SU-DHL-6 (cell line): Measurements from ENCODE around the gene COL20A1.

ENCODE experiments used
- H2AFZ ChIP-seq: fragments of 200-600 bp; sonication (generic); 2 replicates; pipeline ENCODE4 v1.6.1; 2014; ENCODE audit warnings: low read depth, mild to moderate bottlenecking, moderate library complexity, mixed read lengths, antibody characterized with exemption, low read length; ENCODE audit not compliant: severe bottlenecking
- H3F3A ChIP-seq: fragments of 200-600 bp; shearing (Covaris generic); 2 replicates; pipeline ENCODE4 v1.6.0; 2016; ENCODE audit warnings: antibody characterized with exemption, mild to moderate bottlenecking; ENCODE audit not compliant: insufficient read depth
- H3K27ac ChIP-seq: fragments of 200-600 bp; sonication (generic); 2 replicates; pipeline ENCODE4 v1.5.1; 2016; ENCODE audit warnings: low read depth, mild to moderate bottlenecking, low read length, moderate library complexity, mixed read lengths
- H3K27me3 ChIP-seq: fragments of 200-600 bp; sonication (generic), shearing (Covaris generic); 2 replicates; pipeline ENCODE4 v1.6.0; 2014; ENCODE audit warnings: mild to moderate bottlenecking, low read length
- H3K36me3 ChIP-seq: fragments of 200-600 bp; sonication (generic); 2 replicates; pipeline ENCODE4 v1.6.1; 2014; ENCODE audit warnings: mild to moderate bottlenecking, low read length, mixed read lengths
- H3K4me2 ChIP-seq: fragments of 300-600, 200-600 bp; shearing (Covaris generic), sonication (generic); 2 replicates; pipeline ENCODE4 v1.6.0; 2014; ENCODE audit warnings: low read length, low read depth, mild to moderate bottlenecking; ENCODE audit not compliant: poor library complexity, severe bottlenecking
- H3K4me3 ChIP-seq: fragments of 200-600 bp; sonication (generic); 2 replicates; pipeline ENCODE4 v1.5.1; 2014; ENCODE audit warnings: antibody characterized with exemption, low read length, mild to moderate bottlenecking, mixed read lengths; ENCODE audit not compliant: insufficient read depth, poor library complexity, severe bottlenecking
- H3K79me2 ChIP-seq: fragments of 200-600 bp; sonication (generic); 2 replicates; pipeline ENCODE4 v1.6.1; 2014; ENCODE audit warnings: mild to moderate bottlenecking, low read length, moderate library complexity; ENCODE audit not compliant: insufficient read depth
- H3K9ac ChIP-seq: fragments of 200-600 bp; sonication (generic); 2 replicates; pipeline ENCODE4 v1.7.0; 2014; ENCODE audit warnings: mild to moderate bottlenecking, low read length
- H3K9me2 ChIP-seq: fragments of 200-600 bp; sonication (generic); replicated peaks from 2 replicates; pipeline ENCODE4 v1.6.1; 2014; ENCODE audit warnings: low read length; ENCODE audit not compliant: insufficient read depth
- H3K9me3 ChIP-seq: fragments of 200-600 bp; sonication (generic); 2 replicates; pipeline ENCODE4 v1.6.1; 2014; ENCODE audit warnings: low read length, mixed read lengths; ENCODE audit not compliant: insufficient read depth
- H4K20me1 ChIP-seq: fragments of 200-600 bp; sonication (generic); 2 replicates; pipeline ENCODE4 v1.6.1; 2014; ENCODE audit warnings: low read depth, mild to moderate bottlenecking, antibody characterized with exemption, low read length, moderate library complexity, mixed read lengths
- CTCF ChIP-seq: fragments of 200-600 bp; sonication (generic); IDR thresholded peaks from one replicate; pipeline ENCODE4 v1.5.1; 2017; ENCODE audit warnings: antibody characterized with exemption, mild to moderate bottlenecking, low read length, moderate library complexity; ENCODE audit not compliant: insufficient read depth, poor library complexity, severe bottlenecking
- EZH2phosphoT487 ChIP-seq: fragments of 200-600 bp; sonication (generic), shearing (Covaris generic); conservative IDR thresholded peaks from 2 replicates; pipeline ENCODE4 v1.6.1; 2018; ENCODE audit warnings: mild to moderate bottlenecking, antibody characterized with exemption, low read length, moderate library complexity, mixed read lengths

The COL20A1 gene

DNA sequence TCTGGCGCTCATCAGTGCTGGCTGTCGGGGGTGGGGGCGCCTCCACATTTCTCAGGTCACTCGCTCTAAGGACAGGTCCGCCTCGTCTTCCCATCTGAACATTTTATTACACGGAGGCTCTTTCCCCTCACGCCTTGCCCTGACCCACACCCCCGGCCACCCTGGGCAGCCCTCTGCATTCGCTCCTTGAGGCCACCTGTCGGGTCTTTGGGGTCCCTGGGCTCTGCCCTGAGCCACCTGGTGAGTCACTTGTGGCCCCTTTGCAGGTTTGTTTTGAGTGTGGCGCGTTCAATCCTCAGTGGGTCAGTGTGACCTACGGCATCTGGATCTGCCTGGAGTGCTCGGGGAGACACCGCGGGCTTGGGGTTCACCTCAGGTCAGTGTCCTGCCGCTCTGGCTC lies 17.2 kb upstream of the COL20A1 start:
- no peak overlapping the region for H3K9ac ChIP-seq
- H3K4me2 ChIP-seq, result no peak overlapping the region
- no peak overlapping the region for H3K27ac ChIP-seq
- no peaks in the 10 kb centered on the region for H3K9me3 ChIP-seq
- no peaks in the 10 kb centered on the region for H3K36me3 ChIP-seq
- peaks cover 30% of the 10 kb centered on the region for H3K79me2 ChIP-seq
- no peaks in the 10 kb centered on the region for H3K27me3 ChIP-seq
- no peaks in the 10 kb centered on the region for H3F3A ChIP-seq
- H2AFZ ChIP-seq, result no peak overlapping the region
- H4K20me1 ChIP-seq, result no peaks in the 10 kb centered on the region
- H3K4me3 ChIP-seq, result no peak overlapping the region
- TF ChIP-seq CTCF (no peak), EZH2phosphoT487 (no peak)
- no peaks in the 10 kb centered on the region for H3K9me2 ChIP-seq

DNA sequence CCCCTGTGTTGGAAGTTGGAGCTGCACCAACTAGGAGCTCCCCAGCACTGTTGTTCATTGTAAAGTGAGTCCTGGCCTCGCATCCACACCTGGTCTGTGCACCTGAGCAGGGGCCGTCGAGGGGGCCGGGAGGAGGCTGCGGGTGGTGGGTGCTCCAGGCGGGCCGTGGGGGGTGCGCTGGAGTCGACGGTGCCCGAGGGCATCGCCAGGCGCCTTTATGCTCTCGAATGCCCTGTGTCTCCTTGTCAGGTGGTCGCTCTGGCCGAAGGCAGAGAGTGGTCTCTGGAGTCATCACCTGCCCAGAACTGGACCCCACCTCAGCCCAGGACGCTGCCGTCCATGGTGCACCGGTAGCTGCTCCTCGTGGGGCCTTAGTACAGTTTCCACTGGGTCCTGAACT lies 16.0 kb upstream of the COL20A1 start:
- Histone ChIP-seq H3K9me2 (no peaks in the 10 kb centered on the region), H3K4me2 (no peak overlapping the region), H3F3A (no peaks in the 10 kb centered on the region), H3K79me2 (peaks cover 30% of the 10 kb centered on the region), H3K27me3 (no peaks in the 10 kb centered on the region), H3K4me3 (no peak overlapping the region), H3K9me3 (no peaks in the 10 kb centered on the region), H3K27ac (no peak overlapping the region), H4K20me1 (no peaks in the 10 kb centered on the region), H3K36me3 (no peaks in the 10 kb centered on the region), H2AFZ (no peak overlapping the region), H3K9ac (no peak overlapping the region)
- TF ChIP-seq EZH2phosphoT487 (no peak), CTCF (no peak)

DNA sequence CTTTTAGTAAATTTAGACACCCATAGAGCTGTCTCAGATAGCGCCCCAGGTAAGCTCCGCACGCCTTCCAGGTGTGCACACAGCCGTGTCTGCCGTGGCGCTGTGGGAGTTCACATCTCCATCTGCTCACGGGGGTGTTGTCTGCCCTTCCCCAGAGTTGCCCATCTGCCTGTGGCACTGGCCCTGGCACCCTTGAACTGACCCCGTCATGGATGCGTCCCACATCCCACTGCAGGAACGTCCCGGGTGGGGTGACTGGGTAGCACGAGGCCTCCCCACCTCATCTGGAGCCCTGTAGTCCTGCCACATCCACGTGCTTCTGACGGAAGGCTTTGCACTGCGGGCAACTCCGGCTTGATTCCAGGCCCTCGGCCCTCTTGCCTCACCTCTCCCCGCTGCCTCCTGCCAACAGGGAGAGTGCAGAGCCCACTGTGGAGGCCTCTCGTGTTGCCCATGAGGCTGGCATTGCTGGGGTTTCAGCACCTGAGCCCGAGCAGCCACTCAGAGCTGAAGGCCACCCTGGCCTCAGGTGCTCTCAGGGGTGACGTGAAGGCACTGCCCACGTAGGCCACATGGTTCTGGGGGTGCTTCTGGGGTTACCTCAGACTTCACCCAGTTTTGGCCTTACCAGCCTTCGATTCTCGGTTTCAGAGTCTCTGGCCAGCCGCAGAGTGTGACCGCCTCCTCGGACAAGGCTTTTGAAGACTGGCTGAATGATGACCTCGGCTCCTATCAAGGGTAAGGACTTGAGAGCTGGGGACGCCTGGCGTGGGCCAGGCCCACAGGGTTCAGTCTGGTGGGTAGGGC lies 15.3 kb upstream of the COL20A1 start:
- Histone ChIP-seq H3K9me3 (no peaks in the 10 kb centered on the region), H3K79me2 (peaks cover 30% of the 10 kb centered on the region), H3K4me3 (no peak overlapping the region), H4K20me1 (no peaks in the 10 kb centered on the region), H3F3A (no peaks in the 10 kb centered on the region), H3K27me3 (no peaks in the 10 kb centered on the region), H3K9me2 (no peaks in the 10 kb centered on the region), H3K27ac (no peak overlapping the region), H3K4me2 (no peak overlapping the region), H2AFZ (no peak overlapping the region), H3K36me3 (no peaks in the 10 kb centered on the region), H3K9ac (no peak overlapping the region)
- TF ChIP-seq CTCF (no peak), EZH2phosphoT487 (no peak)
